HUDEP-2 (cell line): ENCODE results near the gene BROX.

Source experiments
- DNase-seq, 76 experiments: peaks; one replicate each; lab custom pipeline; 2025; ENCODE audit not compliant: unreplicated experiment in 76 of 76; lab: John Stamatoyannopoulos, UW

Gene BROX

DNA sequence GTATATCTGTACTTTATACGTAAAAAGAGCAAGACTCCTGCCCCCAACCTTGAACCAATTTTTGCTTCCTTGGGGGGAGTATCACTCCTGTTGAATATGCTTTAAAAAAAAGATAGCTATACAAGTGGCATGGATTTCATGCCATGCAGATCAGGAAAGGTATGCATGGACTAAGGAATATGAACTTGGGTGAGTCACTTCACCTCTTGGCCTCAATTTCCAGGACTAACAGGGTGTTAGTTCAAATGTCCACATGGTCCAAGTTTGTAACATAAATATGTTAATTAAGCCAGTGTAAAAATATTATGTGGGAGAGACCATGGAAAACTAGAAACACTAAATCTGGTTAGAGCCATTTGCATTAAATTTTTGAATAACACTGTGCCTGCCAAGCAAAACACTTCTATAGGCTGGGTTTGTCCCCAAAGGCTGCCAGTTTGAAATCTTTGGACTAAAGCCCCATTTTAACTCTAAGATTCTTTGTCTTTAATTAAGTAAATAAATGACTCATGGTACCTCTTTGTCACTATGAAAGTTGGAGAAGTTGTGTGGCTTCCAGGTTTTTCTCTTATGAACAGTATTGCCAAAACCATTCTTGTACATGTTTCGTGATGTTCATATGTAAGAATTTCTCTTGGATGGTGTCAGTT lies 57.7 kb downstream of the BROX start:
- DNase-seq, result no peak

DNA sequence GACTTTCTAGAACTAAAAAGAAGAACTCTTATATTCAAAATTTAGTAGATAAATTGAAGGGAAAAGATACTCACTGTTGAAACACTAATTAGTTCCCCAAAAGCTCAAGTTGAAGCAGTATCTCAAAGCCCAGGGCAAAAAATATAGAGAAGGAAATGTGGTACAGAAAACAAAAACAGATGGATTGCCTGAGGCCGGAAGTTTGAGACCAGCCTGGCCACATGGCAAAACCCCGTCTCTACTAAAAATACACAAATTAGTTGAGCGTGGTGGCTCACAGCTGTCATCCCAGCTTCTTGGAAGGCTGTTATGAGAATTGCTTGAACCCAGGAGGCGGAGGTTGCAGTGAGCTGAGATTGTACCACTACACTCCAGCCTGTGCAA lies 60.6 kb downstream of the BROX start:
- no peak for DNase-seq

DNA sequence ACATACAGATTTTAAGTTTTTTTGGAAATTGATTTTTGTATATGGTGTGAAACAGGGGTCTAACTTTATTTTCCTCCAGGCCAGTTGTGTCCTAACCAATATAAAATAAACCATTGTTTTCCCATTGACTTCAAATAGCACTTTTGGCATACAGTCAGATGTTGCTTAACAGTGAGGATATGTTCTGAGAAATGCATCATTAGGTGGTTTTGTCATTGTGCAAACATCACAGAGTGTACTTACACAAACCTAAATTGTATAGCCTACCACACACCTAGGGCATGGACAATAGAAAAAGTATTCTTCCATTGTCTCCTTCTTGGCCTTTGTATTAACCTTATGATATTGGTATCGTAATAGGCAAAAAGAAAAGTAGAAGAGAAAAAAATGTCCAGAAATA lies 65.1 kb downstream of the BROX start:
- DNase-seq, result no peak

DNA sequence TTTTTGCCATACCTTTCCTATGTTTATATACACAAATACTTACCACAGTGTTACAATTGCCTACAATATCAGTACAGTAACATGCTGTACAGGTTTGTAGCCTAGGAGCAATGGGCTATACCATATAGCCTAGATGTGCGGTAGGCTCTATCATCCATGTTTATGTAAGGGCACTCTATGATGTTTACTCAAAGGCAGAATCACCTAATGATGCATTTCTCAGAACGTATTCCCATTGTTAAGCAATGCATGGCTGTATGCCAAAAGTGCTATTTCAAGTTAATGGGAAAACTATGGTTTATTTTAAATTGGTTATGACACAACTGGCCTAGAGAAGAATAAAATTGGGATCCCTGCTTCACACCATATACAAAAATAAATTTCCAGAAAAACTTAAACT lies 65.6 kb downstream of the BROX start:
- DNase-seq, result no peak

DNA sequence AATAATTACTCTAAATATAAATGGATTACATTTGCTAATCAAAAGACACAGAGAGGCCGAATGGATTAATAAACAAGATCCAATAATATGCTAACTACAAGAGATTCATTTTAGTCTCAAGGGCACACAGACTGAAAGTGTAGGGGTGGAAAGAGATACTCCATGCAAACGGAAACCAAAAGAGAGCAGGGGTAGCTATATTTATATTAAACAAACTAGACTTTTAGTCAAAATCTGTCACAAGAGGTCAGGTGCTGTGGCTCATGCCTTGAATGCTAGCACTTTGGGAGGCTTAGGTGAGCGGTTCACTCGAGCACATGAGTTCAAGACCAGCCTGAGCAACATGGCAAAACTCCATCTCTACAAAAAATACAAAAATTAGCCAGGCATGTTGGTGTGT lies 68.9 kb downstream of the BROX start:
- DNase-seq, result no peak

DNA sequence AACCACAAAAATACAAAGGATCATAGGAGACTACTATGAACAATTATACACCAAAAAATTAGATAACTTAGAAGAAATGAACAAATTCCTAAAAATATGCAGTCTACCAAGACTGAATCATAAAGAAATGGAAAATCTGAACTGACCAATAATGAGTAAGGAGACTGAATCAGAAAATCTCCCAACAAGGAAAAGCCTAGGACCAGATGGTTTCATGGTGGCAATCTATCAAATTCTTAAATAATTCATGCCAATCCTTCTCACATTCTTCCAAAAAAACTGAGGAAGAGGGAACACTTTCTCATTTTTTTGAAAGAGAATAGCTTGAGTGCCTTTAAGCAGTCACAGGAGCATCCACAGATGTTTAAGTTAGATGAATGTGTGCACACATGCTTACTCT lies 70.7 kb downstream of the BROX start:
- DNase-seq, result no peak

DNA sequence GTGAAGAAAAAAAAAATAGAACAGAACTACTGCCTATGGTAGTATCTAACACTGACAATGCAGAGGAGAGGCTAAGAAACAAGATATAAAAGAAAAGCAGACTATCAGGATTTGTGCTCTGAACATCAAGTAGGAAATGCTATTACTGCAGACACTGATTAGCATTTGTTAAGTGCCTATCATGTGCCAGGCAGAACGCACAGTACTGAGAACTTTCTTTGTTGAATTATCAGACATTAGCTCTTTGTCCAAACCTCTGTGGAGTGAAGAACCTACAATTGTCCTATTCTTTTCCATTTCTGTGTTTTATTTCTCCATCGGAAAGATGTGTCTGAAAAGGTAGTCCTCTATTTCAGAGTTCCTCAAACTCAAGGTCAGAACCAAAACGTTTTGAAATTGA lies 72.0 kb downstream of the BROX start:
- DNase-seq, result no peak
